HG02840 (cell line): ENCODE data around the gene ATRIP.

Experiments used
- ATAC-seq: cut with Tn5 transposase; IDR thresholded peaks from one replicate; pipeline ENCODE4 v1.9.1; 2021; ENCODE audit warnings: mild to moderate bottlenecking, moderate library complexity, moderate number of reproducible peaks; ENCODE audit not compliant: unreplicated experiment, low FRiP score

The ATRIP gene

GRCh38 chr3:48409291-48410201, 37.0 kb upstream of the ATRIP start:
- no peak for ATAC-seq

DNA sequence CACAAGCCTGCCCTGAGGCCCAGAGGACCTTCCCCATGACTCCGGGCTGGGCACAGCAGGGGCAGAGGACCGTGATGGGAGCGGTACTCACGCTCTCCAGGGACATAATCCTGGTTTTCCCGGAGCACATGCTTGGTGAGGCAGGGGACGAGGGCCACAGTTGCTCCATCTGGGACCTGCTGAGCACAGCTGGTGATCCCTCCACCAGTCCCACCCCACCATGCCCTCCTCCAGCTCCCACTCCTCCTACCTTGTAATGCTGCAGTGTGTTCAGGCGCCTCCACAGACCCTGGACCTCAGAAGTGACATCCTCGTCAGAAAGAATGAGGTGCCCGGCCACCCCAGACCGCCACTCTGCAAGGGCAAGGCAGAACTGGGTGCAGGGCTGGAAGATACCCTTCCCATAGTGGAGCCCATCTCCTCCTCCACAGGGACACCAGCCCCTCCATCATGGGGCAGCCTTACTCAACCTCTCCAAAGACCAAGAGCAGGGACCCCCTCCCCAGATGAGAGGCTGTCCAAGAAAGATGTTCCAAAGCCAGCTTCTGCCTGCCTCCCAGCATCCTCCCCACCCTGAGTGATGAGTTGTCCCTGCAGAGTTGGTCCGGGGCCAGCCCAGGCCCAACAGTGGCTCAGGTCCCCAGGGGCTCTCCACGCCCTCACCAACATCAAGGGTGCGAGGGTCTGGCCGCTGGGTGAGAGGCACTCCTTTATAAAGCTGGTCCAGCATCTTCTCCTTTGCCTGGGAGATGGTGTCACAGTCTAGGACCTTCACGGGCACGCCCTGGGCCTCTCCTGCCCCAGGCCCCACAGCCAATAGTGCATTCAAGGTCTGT, 36.1 kb upstream of the ATRIP start:
- no peak for ATAC-seq

DNA sequence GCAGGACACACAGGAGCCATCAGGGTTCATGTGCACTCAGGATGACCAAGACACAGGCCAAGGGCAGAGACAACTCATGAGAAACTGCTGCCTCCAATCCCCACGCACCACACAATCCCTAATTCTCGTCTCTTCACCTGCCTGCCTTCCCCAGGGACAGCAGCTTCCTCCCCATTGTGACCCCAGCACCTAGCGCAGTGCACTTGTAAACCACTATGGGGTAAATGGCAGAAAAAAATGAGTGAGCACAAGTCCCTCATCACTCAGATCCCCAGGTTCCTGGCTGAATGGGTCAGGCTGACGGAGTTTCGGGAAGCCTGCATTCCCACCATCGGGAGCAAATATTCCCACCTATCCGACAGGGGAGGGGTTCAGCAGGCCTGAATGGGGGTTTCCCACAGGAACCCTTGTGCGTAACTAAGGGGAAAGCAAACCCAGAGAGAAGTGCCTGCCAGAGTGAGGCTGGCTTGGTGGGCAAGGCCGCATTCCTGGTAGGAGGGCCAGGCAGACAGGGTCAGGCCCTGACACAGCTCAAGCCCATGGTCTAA, 35.4 kb upstream of the ATRIP start:
- no peak for ATAC-seq

DNA sequence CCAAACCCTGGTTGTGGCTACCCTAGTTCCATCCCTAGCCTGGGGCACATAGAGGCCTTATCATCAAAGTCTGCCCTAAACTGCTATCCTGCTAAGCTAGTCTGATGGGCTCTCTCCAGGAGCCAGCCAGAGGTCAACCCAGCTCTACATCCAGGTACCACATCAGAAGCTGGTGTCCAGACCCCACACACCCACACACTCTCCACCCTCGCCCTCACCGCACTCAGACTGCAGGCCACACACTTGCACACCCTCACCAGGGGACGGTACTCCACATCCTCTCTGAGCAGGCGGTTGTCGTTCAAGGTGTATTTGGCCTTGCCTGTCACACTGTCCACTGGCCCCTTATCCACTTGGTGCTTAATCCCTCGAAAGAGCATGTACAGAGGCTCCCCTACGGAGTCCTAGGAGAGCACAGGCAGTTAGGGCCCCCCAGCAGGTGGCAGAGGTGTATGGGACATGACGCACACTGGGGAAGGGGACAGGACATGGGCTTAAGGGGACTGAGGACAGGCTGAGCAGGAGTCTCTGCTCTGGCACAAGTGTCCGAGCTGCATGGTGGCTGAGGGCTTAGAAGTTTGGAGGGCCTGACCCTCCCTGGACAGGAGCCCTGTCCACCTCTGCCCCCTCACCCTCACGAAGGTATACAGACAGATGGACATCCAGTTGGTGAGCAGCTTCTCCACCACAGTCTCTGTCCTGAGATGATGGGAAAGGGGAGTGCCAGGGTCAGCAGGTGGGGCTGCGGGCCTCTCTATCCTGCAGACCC, 34.7 kb upstream of the ATRIP start:
- no peak for ATAC-seq

GRCh38 chr3:48412375-48413001, 34.0 kb upstream of the ATRIP start:
- ATAC-seq = no peak

DNA sequence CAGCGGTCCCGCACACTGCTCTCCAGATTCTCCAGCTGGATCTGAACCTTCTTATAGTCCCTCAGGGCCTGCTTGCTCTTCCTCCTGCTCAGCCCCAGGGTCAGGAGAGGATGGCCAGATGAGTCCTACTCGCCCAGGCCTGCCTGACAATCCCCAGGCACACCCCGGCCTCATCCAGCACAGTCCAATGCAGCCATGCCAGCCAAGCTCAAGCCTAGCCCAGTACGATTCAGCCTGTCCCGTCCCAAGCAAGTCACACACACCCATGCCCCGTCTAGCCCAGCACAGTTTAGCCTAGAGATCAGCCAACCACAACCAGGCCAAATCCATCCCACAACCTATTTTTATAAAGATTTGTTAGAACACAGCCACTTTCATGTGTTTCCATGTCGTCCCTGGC, 33.5 kb upstream of the ATRIP start:
- ATAC-seq = no peak

DNA sequence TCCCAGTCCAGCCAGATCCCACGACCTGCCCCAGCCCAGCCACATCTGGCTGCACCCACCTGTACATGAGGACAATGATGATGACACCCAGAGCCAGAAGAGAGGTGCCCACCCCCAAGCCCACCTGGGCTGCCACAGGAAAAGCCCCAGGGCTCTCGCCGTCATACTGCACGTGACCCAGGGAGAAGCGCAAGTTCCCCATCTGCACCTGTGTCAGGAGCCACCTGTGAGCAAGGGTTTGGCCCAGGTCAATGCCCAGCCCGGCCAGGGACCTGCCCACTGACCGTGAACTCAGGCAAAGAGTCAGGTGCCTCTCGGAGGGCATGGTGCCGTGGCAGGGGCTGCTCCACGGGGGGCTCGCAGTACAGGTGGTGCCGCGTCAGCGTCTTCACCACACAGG, 32.9 kb upstream of the ATRIP start:
- ATAC-seq = no peak

DNA sequence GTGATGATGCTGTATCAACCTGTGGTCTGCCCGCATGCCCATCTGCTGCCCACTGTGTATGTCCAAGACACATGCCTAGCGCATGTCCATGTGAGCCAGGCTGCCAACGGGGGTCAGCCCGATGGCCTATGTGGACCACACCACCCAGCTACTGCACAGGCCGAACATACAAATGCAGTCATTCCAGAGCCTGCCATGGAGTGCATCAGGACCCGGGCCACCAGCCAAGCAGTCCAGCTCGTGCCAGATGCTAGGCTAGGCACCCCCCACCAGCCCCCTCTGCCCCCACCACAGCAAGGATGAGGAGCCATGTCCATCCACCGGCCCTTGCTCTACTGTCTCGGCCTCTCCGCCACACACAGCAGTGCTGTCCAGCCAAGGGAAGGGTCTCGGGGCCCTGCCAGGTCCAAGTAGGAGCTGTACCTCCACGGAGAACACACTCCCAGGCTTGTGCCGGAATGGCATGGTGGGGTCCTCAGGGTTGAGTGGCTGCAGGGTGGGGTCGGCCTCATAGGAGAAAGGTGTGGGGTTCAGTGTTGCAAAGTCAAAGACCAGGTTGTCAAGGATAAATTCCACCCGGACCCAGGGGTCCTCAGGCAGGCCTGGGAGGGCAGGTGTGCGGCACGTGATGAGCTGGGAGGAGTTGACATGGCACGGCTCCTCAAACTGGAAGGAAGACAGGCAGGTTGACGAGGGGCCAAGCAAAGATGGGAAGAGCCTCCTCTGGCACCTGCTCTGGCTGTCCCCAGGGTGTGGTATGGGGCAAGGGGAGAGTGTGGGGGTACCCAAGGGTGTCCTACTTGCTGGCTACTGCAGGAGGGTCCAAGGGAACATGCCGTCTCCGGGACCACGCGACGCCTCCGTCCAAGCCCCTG, 31.9 kb upstream of the ATRIP start:
- no peak for ATAC-seq

DNA sequence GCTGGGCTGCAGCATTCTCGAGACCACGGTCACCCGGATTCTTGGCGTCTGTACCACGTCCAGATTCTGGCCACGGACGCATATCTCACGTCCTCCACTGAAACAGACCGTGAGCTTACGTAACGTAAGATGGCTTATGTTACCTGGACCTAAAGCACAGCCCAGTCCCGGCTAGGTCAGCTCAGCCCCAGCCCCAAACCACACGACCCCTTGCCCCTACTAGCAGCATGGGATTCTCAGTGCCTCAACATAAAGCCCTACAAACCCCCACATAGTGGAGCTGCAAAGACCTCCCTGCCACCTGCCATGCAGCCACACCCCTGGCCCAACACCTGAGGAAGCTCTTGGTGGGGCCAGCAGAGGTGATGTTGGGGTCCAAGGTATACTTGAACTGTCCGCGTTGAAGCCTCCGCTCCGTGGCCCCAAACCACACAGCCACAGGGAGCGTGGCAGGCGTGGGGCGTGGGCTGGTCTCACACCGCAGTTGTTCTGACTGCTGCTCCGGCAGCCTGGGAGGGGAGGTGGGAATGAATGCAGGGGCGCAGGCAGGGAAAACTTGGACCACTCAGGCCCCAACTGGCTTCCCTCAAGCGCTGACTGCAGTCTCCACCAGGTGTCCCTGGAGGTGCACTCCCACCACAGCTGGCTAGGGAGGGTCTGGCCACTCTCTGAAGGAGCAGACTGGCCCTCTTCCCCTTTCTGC, 31.1 kb upstream of the ATRIP start:
- ATAC-seq = no peak

GRCh38 chr3:48416091-48416505, 30.4 kb upstream of the ATRIP start:
- ATAC-seq = no peak

DNA sequence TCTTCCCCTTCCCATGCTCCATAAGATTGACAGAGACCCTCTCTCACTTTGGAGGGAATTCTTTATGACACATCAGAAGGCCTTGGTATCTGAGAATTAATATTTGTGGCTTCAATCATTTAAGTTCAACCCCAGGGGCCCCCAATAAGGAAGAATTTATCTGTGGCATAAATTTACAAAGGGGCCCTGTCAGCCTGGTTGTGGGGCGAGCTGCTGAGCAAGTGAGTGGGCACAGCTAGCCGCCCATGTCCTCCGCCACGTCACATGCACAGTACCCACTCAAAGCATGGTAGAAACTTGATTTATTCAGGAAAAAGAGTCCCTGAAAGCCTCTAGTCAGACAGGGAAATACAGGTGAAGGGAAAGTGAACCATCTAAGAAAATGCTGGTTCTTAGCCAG, 30.0 kb upstream of the ATRIP start:
- no peak for ATAC-seq

- ATAC-seq = no peak
Measured at GRCh38 chr3:48417529-48418108, 28.9 kb upstream of the ATRIP start.

DNA sequence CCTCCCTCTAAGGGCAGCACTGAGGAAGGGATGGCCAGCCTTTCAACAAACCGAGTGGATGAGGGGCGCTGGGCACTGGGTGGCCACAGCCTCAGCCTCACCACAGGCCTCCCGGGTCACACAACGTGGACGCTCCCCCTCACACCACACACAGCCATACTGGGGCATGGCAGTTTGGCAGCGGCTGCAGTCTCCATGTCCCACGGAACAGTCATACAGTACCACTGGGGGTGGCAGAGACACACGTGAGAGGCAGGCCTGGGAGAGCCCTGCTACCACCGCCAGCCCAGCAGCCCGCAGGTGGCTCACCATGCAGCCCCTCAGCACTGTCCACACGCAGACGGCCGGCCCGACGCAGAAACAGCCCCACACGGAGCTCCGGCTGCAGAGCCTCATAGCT, 28.4 kb upstream of the ATRIP start:
- no peak for ATAC-seq

GRCh38 chr3:48418651-48419050, 27.9 kb upstream of the ATRIP start:
- no peak for ATAC-seq

DNA sequence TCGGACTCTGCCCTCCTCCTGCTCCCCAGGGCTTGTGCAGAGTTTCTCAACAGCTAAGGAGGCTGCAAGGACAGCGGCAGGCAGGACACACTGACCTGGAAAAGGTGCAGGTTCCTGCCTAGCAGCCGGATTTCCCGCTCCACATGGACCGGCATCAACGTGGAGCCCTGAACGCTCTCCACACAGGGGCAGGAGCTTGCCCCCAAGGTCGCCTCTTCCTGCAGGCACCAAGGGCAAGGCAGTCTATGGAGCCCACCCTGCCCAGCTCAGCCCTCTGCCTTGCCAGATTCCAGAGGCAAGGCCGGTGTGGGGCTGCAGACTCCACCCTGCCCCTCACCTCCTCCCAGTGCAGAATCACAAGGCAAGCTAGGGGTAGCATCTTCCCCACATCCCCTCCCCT, 27.4 kb upstream of the ATRIP start:
- ATAC-seq = no peak

DNA sequence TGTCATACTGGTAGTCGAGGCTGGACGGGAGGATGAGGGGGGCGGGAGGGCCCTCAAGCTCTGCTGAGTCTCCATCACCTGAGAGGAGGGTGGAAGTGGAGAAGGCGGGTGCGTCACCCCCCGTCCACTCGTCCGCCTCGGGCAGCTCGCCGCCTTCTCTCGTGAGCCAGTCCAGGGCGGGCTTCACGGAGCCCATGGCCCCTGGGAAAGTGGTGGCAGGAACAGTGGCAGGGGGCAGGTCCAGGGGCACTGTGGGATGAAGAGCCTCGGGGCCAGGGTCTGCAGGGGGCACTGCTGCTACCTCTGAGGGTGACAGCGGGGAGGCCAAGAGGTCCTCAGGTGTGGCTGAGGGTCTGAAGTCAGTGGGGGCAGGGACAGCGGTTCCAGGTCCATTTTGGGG, 26.9 kb upstream of the ATRIP start:
- no peak for ATAC-seq

GRCh38 chr3:48420561-48420960, 26.0 kb upstream of the ATRIP start:
- ATAC-seq = no peak

DNA sequence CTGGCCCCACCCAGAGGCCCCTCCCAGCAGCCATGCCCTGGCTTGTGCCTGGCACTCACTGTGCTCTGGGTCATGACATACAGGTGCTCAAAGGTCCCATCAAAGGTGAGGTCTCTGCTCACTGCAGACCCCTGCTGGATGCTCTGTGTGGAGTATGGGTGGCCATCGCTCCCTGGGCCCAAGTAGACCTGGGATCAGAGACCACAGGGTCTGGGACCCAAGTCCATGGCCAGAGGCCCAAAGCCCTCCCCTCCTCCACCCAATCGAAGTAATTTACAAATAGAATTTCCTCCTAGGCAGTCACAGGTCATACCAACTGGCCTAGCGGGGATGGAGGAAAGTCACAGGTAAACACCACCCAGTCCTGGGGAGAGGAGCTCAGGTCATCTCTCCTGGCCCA, 24.3 kb upstream of the ATRIP start:
- ATAC-seq = no peak
